Calu3 (cell line): ENCODE data around the gene LNP1. TPM values are rescaled to one million over a fixed set of nuclear protein-coding genes. Genes with fewer than 3 reads are reported as not detected.

Experiments
- BruUV-seq: library from RNA; stranded (reverse); fragments of 400-500 nt; replicated peaks from 2 replicates; lab custom pipeline; 2021; lab: Mats Ljungman, UMichigan
- CTCF ChIA-PET: fragments of 300-600 bp; sonication (Branson Sonifier 250); formaldehyde crosslinking; loops from one replicate; lab custom pipeline; 2022; ENCODE audit warnings: antibody characterized with exemption; lab: Charles Lee
- DNase-seq: peaks from one replicate; pipeline ENCODE4 v3.0.0; 2022
- H3K27ac Mint-ChIP-seq: one replicate; pipeline ENCODE4 v1.8.0; 2022; ENCODE audit warnings: mixed read lengths; ENCODE audit not compliant: unreplicated experiment
- H3K27me3 Mint-ChIP-seq: one replicate; pipeline ENCODE4 v1.8.0; 2022; ENCODE audit warnings: mixed read lengths; ENCODE audit not compliant: unreplicated experiment
- H3K36me3 Mint-ChIP-seq: one replicate; pipeline ENCODE4 v1.8.0; 2022; ENCODE audit warnings: mild to moderate bottlenecking, moderate library complexity, mixed read lengths; ENCODE audit not compliant: insufficient read depth, unreplicated experiment
- H3K4me1 Mint-ChIP-seq: one replicate; pipeline ENCODE4 v1.8.0; 2022; ENCODE audit warnings: mild to moderate bottlenecking, low read depth, mixed read lengths; ENCODE audit not compliant: unreplicated experiment
- H3K4me3 Mint-ChIP-seq: one replicate; pipeline ENCODE4 v1.8.0; 2022; ENCODE audit warnings: mild to moderate bottlenecking, low read depth, moderate library complexity, mixed read lengths; ENCODE audit not compliant: unreplicated experiment
- H3K9me3 Mint-ChIP-seq: one replicate; pipeline ENCODE4 v1.8.0; 2022; ENCODE audit warnings: low read depth, mixed read lengths; ENCODE audit not compliant: unreplicated experiment
- CTCF ChIP-seq: fragments of 200-600 bp; IDR thresholded peaks from one replicate; pipeline ENCODE4 v1.8.0; 2022; ENCODE audit warnings: antibody characterized with exemption; ENCODE audit not compliant: unreplicated experiment
- intact Hi-C: fragments of 100-400 bp; cut with micrococcal nuclease; formaldehyde crosslinking; loops from one replicate; pipeline ENCODE4 v1.10.0; 2022; ENCODE audit not compliant: unreplicated experiment
- total RNA-seq: library from RNA; stranded (reverse); gene quantifications from 2 replicates; pipeline ENCODE4 v1.2.3, GENCODE V29; 2022

The LNP1 gene
- total RNA-seq, 1 experiment from 2014 or later: 1.8 TPM

GRCh38 chr3:100503448-100503847, 102.1 kb downstream of the LNP1 start:
- TF ChIP-seq CTCF: no peak
- no peak for DNase-seq
- Mint-ChIP-seq H3K4me1 (peaks cover 5% of the 10 kb centered on the region), H3K27me3 (no peaks in the 10 kb centered on the region), H3K9me3 (no peaks in the 10 kb centered on the region), H3K27ac (no peak overlapping the region), H3K4me3 (no peak overlapping the region), H3K36me3 (no peaks in the 10 kb centered on the region)
- CTCF ChIA-PET: no interaction called here
- intact Hi-C loops: no loop called here
- no TSS peak for BruUV-seq

Other genes starting within 250 kb of the LNP1 start
- 26.1 and 27.6 TPM in 2 replicates for gene TBC1D23, start 140.5 kb upstream of the LNP1 start, total RNA-seq
- gene NIT2, start 66.8 kb upstream of the LNP1 start, total RNA-seq: 55.9 and 57.4 TPM in 2 replicates
- 49.5 and 49.9 TPM in 2 replicates for gene TOMM70, start 450 bp upstream of the LNP1 start, total RNA-seq
- gene TMEM45A, start 91.1 kb downstream of the LNP1 start, total RNA-seq: 0.73 and 0.95 TPM in 2 replicates
- gene ADGRG7, start 208.1 kb downstream of the LNP1 start, total RNA-seq: 1.2 and 1.4 TPM in 2 replicates